Measurements from ENCODE around the gene RPTOR.

The RPTOR gene

GRCh38 chr17:80653856-80654255 lies 109.2 kb downstream of the RPTOR start:
- TF ChIP-seq CTCF (IDR thresholded peaks at IDR 0.05; ENCODE audit: insufficient read depth, low read depth, low read length, missing control alignments) = no peak
- no peak for DNase-seq (ENCODE audit: low read depth)
- no peak overlapping the region for H3K4me3 ChIP-seq (ENCODE audit: low read depth, low read length)

GRCh38 chr17:80655608-80656007 lies 111.0 kb downstream of the RPTOR start:
- no peak for DNase-seq (ENCODE audit: low read depth)
- H3K4me3 ChIP-seq (ENCODE audit: low read depth, low read length) = no peak overlapping the region
- no peak for TF ChIP-seq CTCF (IDR thresholded peaks at IDR 0.05; ENCODE audit: insufficient read depth, low read depth, low read length, missing control alignments)

- TF ChIP-seq CTCF (IDR thresholded peaks at IDR 0.05; ENCODE audit: insufficient read depth, low read depth, low read length, missing control alignments) = no peak
- DNase-seq (ENCODE audit: low read depth) = peak; percentile 45
- H3K4me3 ChIP-seq (ENCODE audit: low read depth, low read length) = no peak overlapping the region
Measured at GRCh38 chr17:80656590-80656989, 112.0 kb downstream of the RPTOR start.

GRCh38 chr17:80657561-80657960 lies 112.9 kb downstream of the RPTOR start:
- no peak for TF ChIP-seq CTCF (IDR thresholded peaks at IDR 0.05; ENCODE audit: insufficient read depth, low read depth, low read length, missing control alignments)

GRCh38 chr17:80658821-80659220 lies 114.2 kb downstream of the RPTOR start:
- DNase-seq (ENCODE audit: low read depth) = no peak
- TF ChIP-seq CTCF (IDR thresholded peaks at IDR 0.05; ENCODE audit: insufficient read depth, low read depth, low read length, missing control alignments) = no peak
- no peak overlapping the region for H3K4me3 ChIP-seq (ENCODE audit: low read depth, low read length)

More at GRCh38 chr17:80657561-80657960, 112.9 kb downstream of the RPTOR start:
- no peak overlapping the region for H3K4me3 ChIP-seq (ENCODE audit: low read depth, low read length)
- no peak for DNase-seq (ENCODE audit: low read depth)

- no peak for TF ChIP-seq CTCF (IDR thresholded peaks at IDR 0.05; ENCODE audit: insufficient read depth, low read depth, low read length, missing control alignments)
- H3K4me3 ChIP-seq (ENCODE audit: low read depth, low read length) = no peak overlapping the region
- DNase-seq (ENCODE audit: low read depth) = no peak
Measured at GRCh38 chr17:80659651-80660050, 115.0 kb downstream of the RPTOR start.

- H3K4me3 ChIP-seq (ENCODE audit: low read depth, low read length) = no peak overlapping the region
- no peak for TF ChIP-seq CTCF (IDR thresholded peaks at IDR 0.05; ENCODE audit: insufficient read depth, low read depth, low read length, missing control alignments)
- DNase-seq (ENCODE audit: low read depth) = no peak
Measured at GRCh38 chr17:80660527-80661198, 116.0 kb downstream of the RPTOR start.
